ENCODE data around the gene SAPCD2.

DNA sequence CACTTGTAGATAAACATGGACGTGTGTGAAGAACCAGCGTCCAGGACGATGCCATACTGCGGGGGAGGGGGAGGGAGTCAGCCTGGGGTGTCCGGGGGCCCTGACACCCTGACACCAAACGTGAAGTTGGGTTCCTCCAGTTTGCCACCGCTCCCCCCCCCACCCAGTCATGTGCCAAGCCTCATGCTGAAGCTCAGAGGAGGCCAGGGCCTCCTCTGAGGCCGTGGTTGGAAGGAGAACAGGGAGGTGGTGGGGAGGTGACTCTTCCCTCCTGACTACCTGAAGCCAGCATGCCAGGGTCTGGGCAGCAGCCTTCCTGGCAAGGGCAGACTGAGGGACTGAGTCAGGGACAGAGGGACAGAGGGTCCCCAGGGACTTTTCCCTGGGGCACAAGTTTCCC is 18.1 kb downstream of the SAPCD2 start:
- TF ChIP-seq, protein P1, sequence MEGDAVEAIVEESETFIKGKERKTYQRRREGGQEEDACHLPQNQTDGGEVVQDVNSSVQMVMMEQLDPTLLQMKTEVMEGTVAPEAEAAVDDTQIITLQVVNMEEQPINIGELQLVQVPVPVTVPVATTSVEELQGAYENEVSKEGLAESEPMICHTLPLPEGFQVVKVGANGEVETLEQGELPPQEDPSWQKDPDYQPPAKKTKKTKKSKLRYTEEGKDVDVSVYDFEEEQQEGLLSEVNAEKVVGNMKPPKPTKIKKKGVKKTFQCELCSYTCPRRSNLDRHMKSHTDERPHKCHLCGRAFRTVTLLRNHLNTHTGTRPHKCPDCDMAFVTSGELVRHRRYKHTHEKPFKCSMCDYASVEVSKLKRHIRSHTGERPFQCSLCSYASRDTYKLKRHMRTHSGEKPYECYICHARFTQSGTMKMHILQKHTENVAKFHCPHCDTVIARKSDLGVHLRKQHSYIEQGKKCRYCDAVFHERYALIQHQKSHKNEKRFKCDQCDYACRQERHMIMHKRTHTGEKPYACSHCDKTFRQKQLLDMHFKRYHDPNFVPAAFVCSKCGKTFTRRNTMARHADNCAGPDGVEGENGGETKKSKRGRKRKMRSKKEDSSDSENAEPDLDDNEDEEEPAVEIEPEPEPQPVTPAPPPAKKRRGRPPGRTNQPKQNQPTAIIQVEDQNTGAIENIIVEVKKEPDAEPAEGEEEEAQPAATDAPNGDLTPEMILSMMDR (IDR thresholded peaks at IDR 0.05), result no peak
- TF ChIP-seq POLR2A (IDR thresholded peaks at IDR 0.05), result no peak

Measured in uterus (tissue), 2 donors.